Type B pancreatic cell (in vitro differentiated cells): ENCODE results near the gene CYB5R4. TPM values are rescaled to one million over a fixed set of nuclear protein-coding genes. Genes with fewer than 3 reads are reported as not detected.

ENCODE experiments used
- DNase-seq: peaks from one replicate; pipeline ENCODE4 v3.0.0; 2021; ENCODE audit warnings: mixed read lengths; ENCODE audit not compliant: unreplicated experiment; ENCODE audit errors: extremely low spot score
- H3K27ac Mint-ChIP-seq: 2 replicates; pipeline ENCODE4 v1.8.0; 2021; ENCODE audit warnings: mild to moderate bottlenecking, mixed read lengths
- H3K27me3 Mint-ChIP-seq: 2 replicates; pipeline ENCODE4 v1.8.0; 2021; ENCODE audit warnings: mixed read lengths
- H3K36me3 Mint-ChIP-seq: 2 replicates; pipeline ENCODE4 v1.8.0; 2021; ENCODE audit warnings: mixed read lengths
- H3K4me1 Mint-ChIP-seq: one replicate; pipeline ENCODE4 v1.8.0; 2021; ENCODE audit warnings: mixed read lengths; ENCODE audit not compliant: unreplicated experiment
- H3K4me3 Mint-ChIP-seq: 2 replicates; pipeline ENCODE4 v1.8.0; 2021; ENCODE audit warnings: mild to moderate bottlenecking, mixed read lengths
- H3K9me3 Mint-ChIP-seq: 2 replicates; pipeline ENCODE4 v1.8.0; 2021; ENCODE audit warnings: mixed read lengths
- total RNA-seq: library from RNA; stranded (reverse); gene quantifications from 2 replicates; pipeline ENCODE4 v1.2.1, GENCODE V29; 2021; ENCODE audit warnings: low replicate concordance
- TF ChIP-seq, protein P1 (sequence below): fragments of 200-600 bp; sonication (generic); conservative IDR thresholded peaks from 2 replicates; pipeline ENCODE4 v1.5.0; 2021; ENCODE audit warnings: antibody characterized with exemption, mild to moderate bottlenecking

CYB5R4 gene
- total RNA-seq, 1 donor from 2014 or later: 9.0 TPM

DNA sequence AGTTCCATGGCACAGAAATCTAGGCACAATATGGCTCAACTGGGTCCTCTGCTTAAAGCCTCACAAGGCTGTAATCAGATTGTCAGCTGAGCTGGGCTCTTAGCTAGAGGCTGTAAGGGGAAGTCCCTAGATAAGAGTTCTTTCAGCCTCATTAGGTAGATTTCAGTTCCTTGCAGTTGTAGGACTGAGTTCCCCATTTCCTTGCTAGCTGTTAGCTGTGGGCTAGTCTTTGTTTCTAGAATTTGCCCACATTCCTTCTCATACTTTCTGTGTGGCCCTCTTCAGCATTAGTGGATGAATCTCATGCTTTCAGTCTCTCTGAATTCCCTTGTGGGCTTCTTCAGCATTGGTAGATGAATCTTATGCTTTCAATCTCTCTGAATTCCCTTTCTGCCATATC is 103.1 kb downstream of the CYB5R4 start:
- no peak for DNase-seq
- Mint-ChIP-seq H3K4me3 (no peak overlapping the region), H3K27ac (no peak overlapping the region), H3K4me1 (no peaks in the 10 kb centered on the region), H3K27me3 (no peaks in the 10 kb centered on the region), H3K9me3 (peaks cover 17% of the 10 kb centered on the region), H3K36me3 (peaks cover 20% of the 10 kb centered on the region)
- TF ChIP-seq, protein P1, sequence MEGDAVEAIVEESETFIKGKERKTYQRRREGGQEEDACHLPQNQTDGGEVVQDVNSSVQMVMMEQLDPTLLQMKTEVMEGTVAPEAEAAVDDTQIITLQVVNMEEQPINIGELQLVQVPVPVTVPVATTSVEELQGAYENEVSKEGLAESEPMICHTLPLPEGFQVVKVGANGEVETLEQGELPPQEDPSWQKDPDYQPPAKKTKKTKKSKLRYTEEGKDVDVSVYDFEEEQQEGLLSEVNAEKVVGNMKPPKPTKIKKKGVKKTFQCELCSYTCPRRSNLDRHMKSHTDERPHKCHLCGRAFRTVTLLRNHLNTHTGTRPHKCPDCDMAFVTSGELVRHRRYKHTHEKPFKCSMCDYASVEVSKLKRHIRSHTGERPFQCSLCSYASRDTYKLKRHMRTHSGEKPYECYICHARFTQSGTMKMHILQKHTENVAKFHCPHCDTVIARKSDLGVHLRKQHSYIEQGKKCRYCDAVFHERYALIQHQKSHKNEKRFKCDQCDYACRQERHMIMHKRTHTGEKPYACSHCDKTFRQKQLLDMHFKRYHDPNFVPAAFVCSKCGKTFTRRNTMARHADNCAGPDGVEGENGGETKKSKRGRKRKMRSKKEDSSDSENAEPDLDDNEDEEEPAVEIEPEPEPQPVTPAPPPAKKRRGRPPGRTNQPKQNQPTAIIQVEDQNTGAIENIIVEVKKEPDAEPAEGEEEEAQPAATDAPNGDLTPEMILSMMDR: no peak

DNA sequence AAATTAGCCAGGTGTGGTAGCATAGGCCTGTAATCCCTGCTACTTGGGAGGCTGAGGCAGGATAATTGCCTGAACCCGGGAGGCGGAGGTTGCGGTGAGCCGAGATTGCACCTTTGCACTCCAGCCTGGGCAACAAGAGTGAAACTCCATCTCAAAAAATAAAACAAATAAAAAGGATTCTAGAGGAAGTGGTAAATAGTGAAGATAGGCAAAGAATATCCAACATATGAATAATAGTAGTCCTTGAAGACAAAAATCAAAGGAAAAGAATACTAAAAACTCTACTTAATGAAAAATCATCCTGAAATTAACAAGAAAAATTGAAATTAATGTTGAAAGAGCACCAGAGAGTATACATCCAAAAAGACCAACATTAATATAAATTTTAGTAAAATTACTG is 107.0 kb downstream of the CYB5R4 start:
- H3K9me3 Mint-ChIP-seq: peaks cover 26% of the 10 kb centered on the region
- no peak for DNase-seq
- H3K4me3 Mint-ChIP-seq: no peak overlapping the region
- no peak overlapping the region for H3K27ac Mint-ChIP-seq
- no peaks in the 10 kb centered on the region for H3K4me1 Mint-ChIP-seq
- no peaks in the 10 kb centered on the region for H3K27me3 Mint-ChIP-seq
- TF ChIP-seq, protein P1: no peak
- peaks cover 20% of the 10 kb centered on the region for H3K36me3 Mint-ChIP-seq

DNA sequence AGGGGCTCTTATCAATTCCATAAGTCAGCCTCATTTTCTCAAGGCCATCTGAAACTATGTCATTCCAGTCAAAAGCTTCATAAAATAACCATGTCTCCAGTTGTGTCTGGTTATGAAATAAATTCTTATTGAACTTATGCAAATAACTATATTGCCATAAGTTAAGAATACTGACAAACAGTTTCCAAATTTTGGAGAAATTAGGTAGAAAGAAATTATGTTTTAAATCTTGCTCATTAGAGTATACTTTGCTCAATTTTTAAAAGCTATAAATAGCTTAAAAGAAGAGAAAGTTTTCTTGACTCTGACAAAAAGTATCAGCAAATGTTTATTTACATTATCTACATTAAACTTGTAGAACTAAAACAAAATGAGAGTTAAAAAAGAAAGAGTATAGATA is 111.1 kb downstream of the CYB5R4 start:
- Mint-ChIP-seq H3K4me1 (no peaks in the 10 kb centered on the region), H3K4me3 (no peak overlapping the region), H3K27me3 (no peaks in the 10 kb centered on the region), H3K36me3 (peaks cover 4% of the 10 kb centered on the region), H3K9me3 (peaks cover 25% of the 10 kb centered on the region), H3K27ac (no peak overlapping the region)
- TF ChIP-seq, protein P1: no peak
- DNase-seq: no peak

DNA sequence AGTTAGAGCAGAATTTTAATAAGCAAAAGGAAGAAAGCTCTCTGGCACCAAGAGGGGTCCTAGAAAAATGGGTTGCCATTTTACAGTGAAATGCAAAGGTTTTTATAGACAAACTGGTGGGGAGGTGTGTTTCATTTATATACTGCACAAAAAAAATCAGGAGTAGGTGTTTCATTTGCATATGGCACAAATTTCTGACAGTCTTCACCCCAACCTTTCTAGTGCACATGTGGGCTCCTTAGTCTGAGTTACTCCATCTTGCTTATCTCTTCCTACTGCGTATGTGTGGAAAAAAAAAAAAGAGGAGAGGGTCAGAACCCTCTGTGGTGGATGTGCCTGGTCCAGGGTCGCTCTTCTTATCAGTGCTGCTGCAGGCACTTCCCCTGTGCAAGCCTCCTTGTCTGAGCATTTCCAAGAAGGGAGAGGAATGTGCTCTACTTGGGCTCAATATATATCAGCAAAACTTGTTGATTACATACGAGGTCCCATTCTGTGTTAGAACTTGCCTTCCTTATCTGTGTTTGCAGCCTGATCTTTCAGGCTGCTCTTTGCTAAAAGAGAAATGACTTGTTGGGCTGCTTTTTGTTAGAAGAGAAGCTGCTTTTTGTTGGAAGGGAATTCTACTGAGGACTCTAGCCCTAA is 115.0 kb downstream of the CYB5R4 start:
- no peak for DNase-seq
- TF ChIP-seq, protein P1: no peak
- no peaks in the 10 kb centered on the region for H3K4me1 Mint-ChIP-seq
- peaks cover 10% of the 10 kb centered on the region for H3K9me3 Mint-ChIP-seq
- H3K27me3 Mint-ChIP-seq: no peaks in the 10 kb centered on the region
- no peak overlapping the region for H3K4me3 Mint-ChIP-seq
- H3K36me3 Mint-ChIP-seq: no peaks in the 10 kb centered on the region
- no peak overlapping the region for H3K27ac Mint-ChIP-seq

DNA sequence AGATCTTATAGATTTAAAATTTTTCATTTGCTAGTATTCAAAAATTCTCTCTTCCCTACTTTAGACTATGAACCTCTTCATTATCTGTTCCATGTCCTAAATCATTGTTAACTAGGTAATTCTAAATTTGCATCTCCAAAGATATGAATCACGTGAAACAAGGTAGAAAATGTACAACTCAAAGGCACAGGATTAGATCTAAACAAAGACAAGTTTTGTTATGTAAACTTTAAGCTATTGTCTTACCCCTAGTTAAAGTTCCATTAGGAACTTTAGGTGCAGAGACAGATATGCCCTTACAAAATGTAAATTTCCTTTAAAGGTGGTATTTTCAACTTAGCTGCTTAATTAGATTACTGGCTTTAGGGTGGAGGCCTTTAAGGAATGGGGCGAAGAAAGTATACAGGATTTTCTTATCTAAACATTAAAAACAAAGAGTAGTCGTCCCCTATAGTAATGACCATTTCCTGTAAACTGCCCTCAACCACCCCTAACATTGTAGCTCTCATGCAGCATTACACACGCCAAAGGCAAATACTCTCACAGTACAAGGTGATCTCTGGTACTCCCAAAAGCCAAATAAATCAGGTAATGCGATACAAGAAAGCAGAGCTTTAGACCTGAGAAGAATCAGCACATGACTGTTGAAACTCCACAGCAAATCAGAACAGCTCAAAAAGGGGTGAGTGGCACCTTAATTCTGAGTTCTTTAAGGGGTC is 116.7 kb downstream of the CYB5R4 start:
- TF ChIP-seq, protein P1: no peak
- H3K4me3 Mint-ChIP-seq: no peak overlapping the region
- no peaks in the 10 kb centered on the region for H3K4me1 Mint-ChIP-seq
- peaks cover 5% of the 10 kb centered on the region for H3K9me3 Mint-ChIP-seq
- no peaks in the 10 kb centered on the region for H3K27me3 Mint-ChIP-seq
- DNase-seq: no peak
- no peaks in the 10 kb centered on the region for H3K36me3 Mint-ChIP-seq
- no peak overlapping the region for H3K27ac Mint-ChIP-seq
